Putamen (tissue), 1 donor: ENCODE measurements around the gene GGCT.
"Not testable (repeated sequence)": the region's sequence is repeated elsewhere in the genome, so short reads cannot be mapped to it uniquely, and the experiment has no call there.

Source experiments
- DNase-seq: peaks from one replicate; pipeline ENCODE4 v3.0.0-alpha.2; 2016; ENCODE audit warnings: low spot score

Gene GGCT

DNA sequence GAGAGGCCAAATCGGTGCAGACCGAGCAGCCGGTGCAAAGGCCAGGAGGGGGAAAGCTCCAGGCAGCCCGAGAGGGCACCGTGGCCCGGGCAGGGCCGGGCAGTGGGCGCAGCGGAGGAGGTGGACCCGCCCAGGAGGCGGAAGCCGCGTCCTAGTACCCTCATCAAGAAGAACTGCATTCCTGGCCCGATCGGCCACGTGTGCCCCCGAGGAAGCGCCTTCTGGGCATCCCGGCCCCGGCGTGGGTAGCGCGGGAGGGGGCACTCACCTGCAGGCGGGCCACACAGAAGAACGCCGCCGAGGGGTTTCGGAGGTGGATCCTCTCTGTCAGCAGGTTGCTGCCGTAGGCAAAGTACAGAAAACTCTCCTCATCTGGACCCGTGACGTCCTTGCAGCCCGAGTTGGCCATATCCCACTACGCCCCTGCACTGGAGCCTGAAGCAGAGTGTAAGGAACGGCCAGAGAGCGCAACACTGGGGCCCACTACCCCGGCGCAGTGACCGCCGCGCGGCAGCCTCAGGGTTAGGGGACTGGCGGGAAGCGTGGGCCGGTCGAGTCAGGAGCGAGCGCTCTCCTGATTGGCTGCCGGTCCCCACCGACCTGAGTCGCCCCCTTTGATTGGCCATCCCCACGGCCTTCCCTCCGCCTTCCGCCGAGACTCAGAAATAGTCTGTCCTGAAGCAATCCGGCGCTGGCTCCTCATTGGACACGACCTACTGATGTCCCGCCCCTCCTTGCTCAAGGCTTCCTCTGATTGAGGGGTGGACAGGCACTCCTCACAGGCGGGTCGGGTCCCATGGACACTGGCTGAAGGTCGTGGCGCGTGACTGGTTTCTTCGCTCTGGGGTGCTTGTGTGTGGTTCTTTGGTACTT, at the start of gene GGCT:
GGCT (minus strand) TSS at position 529 of the 873 bp plus-strand sequence; CDS start at position 409, 120 bp downstream.
- peak; percentile 99 for DNase-seq

- DNase-seq, result no peak
Measured at GRCh38 chr7:30553546-30553945, 48.9 kb upstream of the GGCT start.

- no peak for DNase-seq
Measured at GRCh38 chr7:30553141-30553540, 48.5 kb upstream of the GGCT start.

DNA sequence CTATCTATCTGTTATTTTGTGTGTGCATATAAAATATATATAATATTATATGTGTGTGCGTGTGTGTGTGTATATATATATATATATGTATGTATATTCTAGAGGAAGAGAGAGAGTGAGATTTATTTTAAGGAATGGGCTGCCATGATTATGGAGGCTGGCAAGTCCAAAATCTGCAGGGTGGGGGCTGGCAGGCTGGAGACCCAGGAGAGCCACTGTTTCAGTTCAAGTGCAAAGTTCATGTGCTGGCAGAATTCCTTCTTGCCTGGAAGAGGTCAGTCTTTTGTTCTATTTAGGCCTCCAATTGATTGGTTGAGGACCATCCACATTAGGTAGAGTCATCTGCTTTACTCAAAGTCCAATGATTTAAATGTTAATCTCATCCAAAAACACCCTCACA, 47.7 kb upstream of the GGCT start:
- no peak for DNase-seq

GRCh38 chr7:30549931-30550493, 45.4 kb upstream of the GGCT start:
- DNase-seq, result no peak

GRCh38 chr7:30548845-30549244, 44.2 kb upstream of the GGCT start:
- peak; percentile 83 for DNase-seq

GRCh38 chr7:30546596-30546995, 42.0 kb upstream of the GGCT start:
- no peak for DNase-seq

DNA sequence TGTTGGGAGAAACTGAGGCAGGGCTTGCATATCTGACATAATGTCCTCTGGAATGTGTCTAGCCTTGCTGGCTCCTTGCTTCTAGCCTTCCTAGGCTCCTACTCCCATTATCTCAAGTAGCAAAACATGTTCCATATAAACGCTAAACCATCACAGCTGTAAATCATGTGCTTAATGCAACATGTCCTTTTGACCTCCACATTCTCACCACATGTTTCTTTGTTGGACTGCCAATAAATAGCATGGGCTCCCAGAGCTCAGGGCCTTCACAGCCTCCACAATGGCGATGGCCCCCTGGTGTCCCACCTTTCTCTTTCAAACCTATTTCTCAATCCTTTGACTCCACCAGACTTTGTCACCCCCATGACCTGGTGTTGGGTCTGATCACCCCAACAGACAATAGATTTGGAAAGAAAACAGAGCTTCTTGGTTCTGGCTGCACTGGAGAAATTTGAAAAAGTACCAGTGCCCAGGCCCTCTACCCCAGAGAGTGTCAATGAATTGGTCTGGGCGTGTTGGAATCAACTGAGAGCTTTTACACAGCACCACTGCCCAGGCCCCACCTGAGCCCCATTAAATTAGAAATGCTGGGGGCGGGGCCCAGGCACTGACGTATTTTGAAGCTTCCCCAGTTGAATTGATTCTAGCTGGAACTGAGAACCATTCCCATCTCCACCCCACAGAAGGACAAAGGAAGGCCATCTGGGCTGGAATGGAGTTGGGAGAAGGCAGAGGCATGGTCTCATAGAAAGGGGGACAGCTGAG, 41.3 kb upstream of the GGCT start:
- no peak for DNase-seq

GRCh38 chr7:30543813-30544525, 39.3 kb upstream of the GGCT start:
- DNase-seq, result no peak

GRCh38 chr7:30543115-30543514, 38.5 kb upstream of the GGCT start:
- DNase-seq, result not testable (repeated sequence)

DNA sequence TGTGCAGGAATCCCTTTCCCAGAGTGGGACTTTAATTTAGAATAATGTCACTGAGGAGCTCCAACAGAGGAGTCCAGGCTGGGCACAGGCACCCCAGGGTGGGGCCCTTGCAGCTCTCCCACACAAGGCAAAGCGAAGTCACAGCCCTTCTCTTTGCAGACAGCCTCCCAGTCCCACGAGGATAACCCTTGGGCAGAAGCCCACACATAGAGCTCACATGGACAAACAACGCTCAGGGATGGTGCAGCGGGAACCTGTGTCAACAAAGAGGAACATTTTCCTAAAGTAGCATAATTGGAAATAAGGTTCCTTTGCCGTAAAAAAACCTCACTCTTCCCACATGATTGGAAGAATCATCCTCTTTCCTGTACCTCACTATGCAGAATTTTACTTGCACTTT, 29.3 kb upstream of the GGCT start:
- no peak for DNase-seq

- no peak for DNase-seq
Measured at GRCh38 chr7:30531286-30531685, 26.7 kb upstream of the GGCT start.

DNA sequence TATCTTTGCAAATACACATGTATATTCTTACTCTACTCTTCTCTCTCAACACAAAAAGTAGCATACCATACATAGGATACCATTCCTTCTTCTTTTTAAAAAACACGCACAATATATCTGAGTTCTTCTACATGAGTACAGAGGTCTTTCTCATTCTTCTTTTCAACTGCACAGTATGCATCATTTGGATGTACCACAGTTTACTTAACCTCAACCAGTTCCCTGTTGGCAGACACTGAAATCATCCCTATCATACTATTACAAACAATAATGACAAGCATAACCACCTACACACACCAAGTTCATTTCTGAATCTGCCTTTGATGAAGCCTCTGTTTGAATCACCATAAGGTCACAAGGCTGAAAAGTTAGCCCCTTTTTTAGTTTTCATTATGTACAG, 25.7 kb upstream of the GGCT start:
- no peak for DNase-seq

GRCh38 chr7:30528779-30529178, 24.1 kb upstream of the GGCT start:
- no peak for DNase-seq

DNA sequence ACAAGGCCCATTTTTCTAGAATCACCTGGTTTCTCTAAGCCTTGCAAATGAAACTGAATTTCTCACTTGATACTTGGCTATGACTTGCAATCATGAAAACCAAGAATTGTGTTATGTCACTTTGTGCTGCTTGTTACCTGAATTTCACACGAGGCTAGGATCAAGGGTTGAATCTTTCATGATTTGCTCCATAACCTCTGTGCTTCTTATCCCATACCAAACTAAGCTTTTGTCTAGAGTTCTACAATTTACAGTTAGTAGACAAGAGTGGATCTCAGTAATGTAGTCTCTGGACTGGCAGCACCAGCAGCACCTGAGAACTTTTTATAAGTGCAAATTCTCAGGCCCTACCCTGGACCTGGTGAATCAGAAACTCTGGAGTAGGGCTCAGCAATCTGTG, 22.7 kb upstream of the GGCT start:
- DNase-seq, result not testable (repeated sequence)

DNA sequence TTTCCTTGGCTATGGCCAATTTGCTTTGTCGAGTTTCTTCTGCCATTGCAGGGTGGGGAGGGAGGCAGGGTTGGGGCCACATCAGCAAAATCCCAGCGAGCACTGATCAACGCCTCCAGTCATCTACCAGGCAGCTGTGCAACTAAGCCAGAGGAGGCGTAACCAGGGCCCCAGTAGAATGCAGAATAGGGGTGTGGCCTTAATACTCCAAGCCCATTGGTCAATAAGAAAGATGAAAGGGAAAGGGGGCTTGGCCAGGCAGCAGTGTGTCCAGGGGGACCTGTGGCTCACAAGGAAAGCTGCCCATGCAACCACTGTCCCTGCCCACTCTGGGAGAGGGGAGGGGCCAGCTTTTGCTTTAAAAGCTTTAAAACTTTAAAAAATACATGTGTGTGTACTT, 21.5 kb upstream of the GGCT start:
- no peak for DNase-seq

DNA sequence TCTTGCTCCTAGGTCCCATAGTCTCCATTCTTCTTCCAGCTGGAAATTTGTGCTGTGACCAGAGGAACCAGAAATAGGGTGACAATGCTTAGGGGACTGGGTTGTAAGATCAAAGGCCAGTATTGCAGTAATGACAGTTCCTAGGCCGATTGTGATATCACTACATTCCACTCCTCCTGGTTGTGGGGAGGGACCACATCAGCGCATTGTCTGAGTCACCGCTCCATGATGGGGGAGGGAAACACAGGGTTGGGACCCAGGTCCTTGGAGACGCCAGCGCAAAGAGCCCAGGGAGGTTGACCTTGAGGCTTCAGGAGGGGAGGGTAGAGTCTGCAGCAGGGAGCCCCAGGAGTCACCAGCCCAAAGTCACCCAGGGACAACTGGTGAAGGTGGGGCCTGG, 20.8 kb upstream of the GGCT start:
- no peak for DNase-seq

DNA sequence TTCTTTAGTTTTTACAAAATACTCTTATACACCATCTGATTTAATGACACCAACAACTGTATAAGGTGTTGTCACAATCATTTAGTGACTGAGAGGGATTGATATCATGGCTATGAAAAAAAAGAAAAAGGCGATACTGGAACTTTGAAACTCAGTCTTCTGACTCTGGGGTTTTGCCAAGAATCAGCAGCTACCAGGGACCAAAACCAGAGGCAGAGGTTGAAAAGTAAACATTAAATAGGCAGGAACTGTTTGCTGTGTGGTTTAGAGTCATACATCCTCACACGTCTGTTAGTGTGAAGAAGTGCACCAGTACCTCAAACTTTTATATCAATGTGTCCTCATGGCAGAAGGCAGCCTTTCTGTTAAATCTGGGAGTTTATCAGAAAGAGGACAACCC, 19.9 kb upstream of the GGCT start:
- no peak for DNase-seq

GRCh38 chr7:30523466-30523865, 18.8 kb upstream of the GGCT start:
- DNase-seq, result no peak

DNA sequence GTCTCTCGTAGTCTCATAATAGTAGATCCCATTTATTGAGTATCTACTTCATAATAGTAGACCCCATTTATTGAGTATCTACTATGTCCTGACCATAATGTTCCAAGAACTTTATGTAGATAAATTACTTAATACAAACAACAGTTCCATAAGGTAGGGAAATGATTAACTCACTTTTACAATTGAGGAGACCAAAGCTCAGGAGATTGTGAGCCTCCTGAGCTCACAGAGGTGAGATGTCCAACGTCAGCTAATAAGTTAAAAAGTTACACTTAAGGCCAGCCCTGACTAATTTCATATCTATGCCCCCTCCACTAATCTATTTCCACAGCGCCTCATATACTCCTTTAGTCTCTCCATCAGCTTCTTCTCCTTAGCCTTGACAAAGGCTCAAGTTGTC, 17.5 kb upstream of the GGCT start:
- no peak for DNase-seq

DNA sequence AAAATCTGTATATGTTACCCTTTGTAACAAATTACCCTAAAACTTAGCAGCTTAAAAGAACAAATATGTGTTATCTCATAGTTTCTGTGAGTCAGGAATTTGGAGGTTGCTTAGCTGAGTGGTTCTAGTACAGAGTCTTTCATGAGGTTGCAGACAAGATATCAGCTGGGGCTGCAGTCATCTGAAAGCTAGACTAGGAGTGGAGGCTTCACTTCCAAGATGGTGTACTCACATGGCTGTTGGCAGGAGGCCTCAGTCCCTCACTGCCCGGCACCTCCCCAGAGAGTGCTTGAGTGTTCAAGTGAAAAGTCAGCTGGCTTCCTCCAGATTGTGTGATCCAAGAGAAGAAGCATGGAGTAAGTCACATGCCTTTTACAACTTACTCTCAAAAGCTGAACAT, 16.9 kb upstream of the GGCT start:
- no peak for DNase-seq

GRCh38 chr7:30519122-30519521, 14.5 kb upstream of the GGCT start:
- no peak for DNase-seq
